UCSD-AML1 (cell line): ENCODE results near the gene LIPH.
"Not testable (repeated sequence)": the region's sequence is repeated elsewhere in the genome, so short reads cannot be mapped to it uniquely, and the experiment has no call there.

ENCODE experiments used
- DNase-seq: peaks from one replicate; lab custom pipeline; 2025; ENCODE audit not compliant: unreplicated experiment; lab: John Stamatoyannopoulos, UW

The LIPH gene

GRCh38 chr3:185490241-185490640 lies 62.1 kb downstream of the LIPH start:
- no peak for DNase-seq

- DNase-seq: no peak
These were observed 62.9 kb downstream of the LIPH start for GRCh38 chr3:185489462-185489861.

- DNase-seq: no peak
These were observed 63.9 kb downstream of the LIPH start for GRCh38 chr3:185488465-185488864.

GRCh38 chr3:185486394-185486793 lies 66.0 kb downstream of the LIPH start:
- DNase-seq: no peak

GRCh38 chr3:185484296-185484695 lies 68.1 kb downstream of the LIPH start:
- DNase-seq: no peak

- no peak for DNase-seq
These were observed 72.9 kb downstream of the LIPH start for GRCh38 chr3:185479373-185479945.

- no peak for DNase-seq
These were observed 75.1 kb downstream of the LIPH start for GRCh38 chr3:185477316-185477715.

- DNase-seq: not testable (repeated sequence)
These were observed 77.5 kb downstream of the LIPH start for GRCh38 chr3:185474922-185475321.

GRCh38 chr3:185473290-185473815 lies 79.0 kb downstream of the LIPH start:
- DNase-seq: no peak

GRCh38 chr3:185470323-185470722 lies 82.1 kb downstream of the LIPH start:
- no peak for DNase-seq

- DNase-seq: no peak
These were observed 82.8 kb downstream of the LIPH start for GRCh38 chr3:185469542-185469941.

- DNase-seq: not testable (repeated sequence)
These were observed 86.3 kb downstream of the LIPH start for GRCh38 chr3:185466123-185466522.

- no peak for DNase-seq
These were observed 86.9 kb downstream of the LIPH start for GRCh38 chr3:185465471-185465870.

- DNase-seq: no peak
These were observed 91.6 kb downstream of the LIPH start for GRCh38 chr3:185460719-185461350.

GRCh38 chr3:185460309-185460708 lies 92.1 kb downstream of the LIPH start:
- DNase-seq: no peak

GRCh38 chr3:185457376-185457775 lies 95.0 kb downstream of the LIPH start:
- no peak for DNase-seq
